Jurkat, Clone E6-1 (cell line): ENCODE results near the gene IL26.

Source experiments
- DNase-seq: peaks from one replicate; pipeline ENCODE4 v3.0.0-alpha.2; 2011; ENCODE audit warnings: low read depth, low spot score
- H3K4me3 ChIP-seq: 2 replicates; pipeline ENCODE4 v1.5.1; 2011; ENCODE audit warnings: mild to moderate bottlenecking, low read length, control low read depth, moderate library complexity

The IL26 gene

GRCh38 chr12:68242777-68243176 is 17.2 kb upstream of the IL26 start:
- DNase-seq = no peak
- H3K4me3 ChIP-seq = no peak overlapping the region

- H3K4me3 ChIP-seq = no peak overlapping the region
These were observed 15.4 kb upstream of the IL26 start for GRCh38 chr12:68240975-68241374.

DNA sequence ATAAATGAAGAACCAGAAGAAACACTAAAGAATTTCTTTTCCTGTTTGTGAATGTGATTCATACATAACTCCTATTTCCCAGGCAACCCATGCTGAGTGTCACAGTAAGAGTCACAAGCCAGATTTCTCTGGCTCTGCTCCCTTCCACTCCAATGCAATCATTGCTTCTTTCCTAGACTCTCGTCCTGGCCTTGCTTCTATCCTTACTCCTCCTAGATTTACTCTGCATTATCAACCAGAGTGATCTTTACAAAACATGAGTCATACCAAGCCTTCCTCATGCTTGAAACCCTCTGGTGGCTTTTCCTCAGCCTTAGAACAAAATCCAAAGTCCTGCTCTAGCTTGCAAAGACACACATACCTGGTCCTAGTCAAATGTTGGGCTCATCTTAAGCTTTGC is 14.5 kb upstream of the IL26 start:
- no peak overlapping the region for H3K4me3 ChIP-seq
- DNase-seq = no peak

More at GRCh38 chr12:68240975-68241374, 15.4 kb upstream of the IL26 start:
- peak; percentile 73 for DNase-seq

DNA sequence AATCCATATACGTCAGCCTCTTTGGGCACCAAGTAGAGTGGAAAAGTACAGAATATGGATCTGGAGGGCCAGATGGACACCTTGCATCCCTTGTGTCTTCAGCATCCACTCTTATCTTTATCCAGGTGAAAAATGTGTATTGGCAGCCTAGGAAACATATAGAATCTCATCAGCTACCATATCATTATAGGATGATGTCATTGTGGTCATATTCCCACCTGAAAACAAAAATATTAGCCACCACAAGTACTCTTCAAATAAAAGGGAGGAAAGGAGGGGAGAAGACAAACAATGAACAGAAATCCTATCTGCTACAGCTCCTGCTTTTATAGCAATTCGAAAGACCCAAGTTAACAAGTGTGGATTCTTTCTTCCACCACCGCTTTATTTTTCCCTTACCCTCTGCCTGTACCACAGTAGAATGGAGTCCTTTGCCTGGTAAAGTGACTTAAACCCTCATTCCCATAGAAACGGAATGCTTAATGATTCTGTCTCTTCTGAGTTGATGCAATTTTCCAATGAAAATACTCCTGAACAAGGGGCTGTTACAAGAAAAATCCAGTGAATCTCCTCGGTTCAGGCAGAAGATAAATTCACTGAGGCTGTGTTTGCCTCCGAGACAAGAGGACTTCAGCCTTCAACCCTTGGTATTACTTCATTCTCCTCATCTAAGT is 13.8 kb upstream of the IL26 start:
- no peak for DNase-seq
- no peak overlapping the region for H3K4me3 ChIP-seq

DNA sequence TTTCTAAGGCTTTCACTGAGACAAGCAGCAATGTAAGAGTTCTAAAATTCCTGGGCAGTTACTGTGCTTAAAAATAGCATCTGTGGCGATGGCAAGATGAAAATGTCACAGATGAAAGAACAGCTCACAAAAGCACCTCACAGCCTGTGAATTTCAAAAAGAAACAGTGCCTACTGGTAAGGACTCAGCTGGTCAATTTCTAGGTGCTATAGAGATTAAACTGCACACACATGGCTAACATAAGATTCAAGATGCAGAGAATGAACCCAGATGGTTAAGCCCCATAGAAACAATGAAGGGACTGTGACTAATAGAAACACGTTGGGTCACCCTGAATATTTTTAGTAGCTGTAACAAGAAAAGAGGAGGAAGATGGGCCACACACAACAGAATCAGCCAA is 12.0 kb upstream of the IL26 start:
- H3K4me3 ChIP-seq = no peak overlapping the region
- no peak for DNase-seq

DNA sequence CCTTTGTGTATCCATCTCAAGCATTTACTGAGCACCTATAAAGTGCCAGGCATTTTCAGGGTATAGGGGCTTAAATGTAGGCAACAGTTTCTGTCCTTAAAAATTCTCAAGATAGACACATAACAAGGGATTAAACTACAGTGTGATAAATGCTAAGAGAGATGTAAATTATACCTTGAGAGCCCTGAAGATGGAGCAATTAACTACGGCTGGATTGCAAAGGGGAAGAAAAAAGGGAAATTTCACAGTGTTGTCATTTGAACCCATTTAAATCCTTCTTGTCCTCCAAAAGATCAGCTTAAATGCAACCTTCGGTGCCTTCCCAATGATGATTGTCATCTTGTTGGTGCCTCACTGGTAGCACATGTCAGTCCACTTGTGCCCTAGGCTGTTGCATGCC is 11.5 kb upstream of the IL26 start:
- DNase-seq = no peak
- peak overlapping the region; percentile 52 for H3K4me3 ChIP-seq

- H3K4me3 ChIP-seq = peak overlapping the region; percentile 52
- peak; percentile 80 for DNase-seq
These were observed 10.9 kb upstream of the IL26 start for GRCh38 chr12:68236421-68237059.

- no peak overlapping the region for H3K4me3 ChIP-seq
- DNase-seq = no peak
These were observed 10.0 kb upstream of the IL26 start for GRCh38 chr12:68235576-68235975.

DNA sequence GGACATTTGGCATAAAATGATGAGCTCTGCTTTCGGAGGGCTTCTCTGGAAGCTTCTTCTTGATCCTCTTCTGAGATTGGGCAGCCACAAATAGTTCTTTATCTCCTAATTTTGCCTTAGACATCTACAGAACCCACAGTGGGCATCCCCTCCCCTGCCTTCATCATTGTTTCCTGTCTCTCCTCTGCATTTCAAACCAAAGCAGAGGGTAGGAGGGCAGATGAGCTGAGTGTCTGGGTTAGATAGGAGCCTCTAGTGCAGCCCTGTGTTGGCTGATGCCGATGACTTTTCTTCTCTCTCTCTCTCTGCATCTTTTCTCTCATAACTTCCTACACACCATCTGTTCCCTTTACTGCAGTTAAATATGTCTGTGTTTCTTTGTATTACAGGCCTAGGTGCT is 8.5 kb upstream of the IL26 start:
- no peak overlapping the region for H3K4me3 ChIP-seq

DNA sequence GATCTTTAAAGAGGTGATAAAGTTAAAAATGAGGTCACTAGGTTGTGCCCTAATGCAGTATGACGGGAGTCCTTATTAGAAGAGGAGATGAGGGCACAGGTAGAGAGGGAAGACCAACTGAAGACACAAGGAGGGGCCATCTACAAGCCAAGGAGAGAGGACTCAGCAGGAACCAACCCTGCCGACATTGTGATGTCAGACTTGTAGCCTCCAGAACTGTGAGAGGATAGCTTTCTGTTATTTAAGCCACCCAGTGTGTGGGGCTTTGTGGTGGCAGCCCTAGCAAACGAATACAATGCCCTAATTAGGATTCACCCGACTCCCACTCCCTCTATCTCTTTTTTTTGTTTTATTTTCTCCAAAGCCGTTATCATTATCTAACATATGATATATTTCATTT is 7.9 kb upstream of the IL26 start:
- no peak for DNase-seq
- no peak overlapping the region for H3K4me3 ChIP-seq

More for the DNA sequence above, 8.5 kb upstream of the IL26 start:
- DNase-seq = peak; percentile 45

DNA sequence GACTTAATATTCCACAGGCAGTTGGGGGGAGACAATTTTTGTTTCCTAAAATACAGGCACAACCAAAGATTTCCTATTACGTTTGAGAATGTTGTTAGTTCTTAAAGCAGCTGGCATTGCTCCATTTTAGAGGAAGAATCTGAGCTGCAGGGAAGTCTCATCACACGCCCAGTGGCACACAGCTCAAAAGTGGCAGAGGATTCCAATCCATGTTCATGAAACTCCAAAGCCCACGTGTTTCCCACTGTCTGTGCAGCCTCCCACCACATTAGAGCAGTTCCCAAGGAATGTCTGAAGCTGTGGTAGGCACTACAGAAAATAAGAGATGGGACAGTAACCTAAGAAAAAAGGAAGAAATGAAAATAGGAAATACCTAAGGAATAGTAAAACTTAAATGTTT is 6.1 kb upstream of the IL26 start:
- DNase-seq = no peak
- no peak overlapping the region for H3K4me3 ChIP-seq

- H3K4me3 ChIP-seq = no peak overlapping the region
- DNase-seq = no peak
These were observed 5.6 kb upstream of the IL26 start for GRCh38 chr12:68231229-68231628.

GRCh38 chr12:68229956-68230355 is 4.3 kb upstream of the IL26 start:
- no peak for DNase-seq

DNA sequence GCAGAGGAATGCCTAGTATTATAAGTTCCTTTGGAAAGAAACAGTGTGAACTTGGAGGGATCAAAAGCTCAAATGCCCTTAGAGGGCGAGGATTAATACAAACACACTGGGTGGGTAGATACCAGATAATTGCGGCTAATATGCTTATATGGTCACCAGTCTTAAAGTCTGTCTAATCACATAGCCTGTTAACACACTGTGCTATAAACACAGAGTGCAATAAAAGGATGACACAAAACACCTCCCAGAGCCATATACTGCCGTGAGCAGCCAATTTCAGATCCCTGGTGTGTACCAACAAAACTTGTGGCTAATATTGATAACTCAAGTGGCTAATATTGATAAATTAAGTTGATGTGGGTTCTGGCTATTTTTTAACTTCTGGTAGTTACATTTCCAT is 1.7 kb upstream of the IL26 start:
- no peak overlapping the region for H3K4me3 ChIP-seq
- DNase-seq = no peak

More at GRCh38 chr12:68229956-68230355, 4.3 kb upstream of the IL26 start:
- no peak overlapping the region for H3K4me3 ChIP-seq

- H3K4me3 ChIP-seq = no peak overlapping the region
- DNase-seq = no peak
These were observed 861 bp downstream of the IL26 start for GRCh38 chr12:68224613-68225285.

GRCh38 chr12:68223067-68223747 is 2.4 kb downstream of the IL26 start:
- peak; percentile 81 for DNase-seq
- no peak overlapping the region for H3K4me3 ChIP-seq

- H3K4me3 ChIP-seq = no peak overlapping the region
- DNase-seq = no peak
These were observed 3.3 kb downstream of the IL26 start for GRCh38 chr12:68222326-68222725.

GRCh38 chr12:68221497-68221896 is 4.1 kb downstream of the IL26 start:
- DNase-seq = no peak

DNA sequence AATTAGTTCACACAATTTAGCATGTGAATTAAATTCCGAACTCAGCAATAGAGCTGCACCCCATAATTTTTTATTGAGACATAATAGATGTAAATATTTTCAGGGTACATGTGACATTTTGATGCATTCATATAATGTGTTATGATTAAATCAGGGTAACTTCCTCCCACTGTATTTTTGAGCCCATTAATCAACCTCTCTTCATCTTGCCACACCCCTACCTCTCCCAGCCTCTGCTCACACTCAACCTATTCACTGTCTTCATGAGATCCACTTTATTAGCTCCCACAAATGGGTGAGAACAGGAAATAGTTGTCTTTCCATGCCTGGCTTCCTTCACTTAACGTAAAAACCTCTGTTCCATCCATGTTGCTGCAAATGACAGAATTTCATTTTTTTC is 14.7 kb downstream of the IL26 start:
- DNase-seq = no peak
- H3K4me3 ChIP-seq = no peak overlapping the region

More at GRCh38 chr12:68221497-68221896, 4.1 kb downstream of the IL26 start:
- H3K4me3 ChIP-seq = no peak overlapping the region
